Effector CD4-positive, alpha-beta T cell (primary cell): ENCODE results near the gene FTSJ1.

Experiments used
- DNase-seq: peaks from one replicate; pipeline ENCODE4 v3.0.0-alpha.2; 2020

The FTSJ1 gene

DNA sequence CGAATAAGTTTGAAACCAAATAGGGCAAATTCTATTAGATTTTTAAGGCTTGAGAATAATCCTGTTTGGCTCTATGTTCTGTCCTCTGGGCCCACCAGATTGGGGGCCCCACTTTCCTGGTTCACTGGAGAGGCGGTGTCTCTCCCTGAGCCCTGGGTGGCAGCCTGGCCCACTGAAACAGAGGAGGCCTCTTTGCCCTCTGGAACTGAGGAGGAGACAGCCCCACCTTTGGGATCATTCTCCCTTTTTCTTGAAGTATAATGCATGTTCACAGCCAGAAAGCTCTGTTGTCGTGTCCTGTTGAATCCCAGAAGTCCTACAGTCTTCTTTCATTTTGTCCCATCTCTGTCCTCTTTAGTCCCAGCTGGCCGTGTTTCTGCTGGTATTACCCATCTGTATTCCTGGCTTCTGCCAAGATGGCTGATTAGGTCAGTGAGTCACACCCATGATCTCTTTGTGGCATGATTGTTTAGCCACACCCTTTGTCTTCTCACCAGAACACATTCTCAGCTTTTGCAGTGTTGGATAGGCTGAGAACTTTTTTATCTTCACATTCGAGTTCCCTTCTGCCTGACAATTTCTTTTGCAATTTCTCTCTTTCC is 55.5 kb downstream of the FTSJ1 start:
- no peak for DNase-seq

DNA sequence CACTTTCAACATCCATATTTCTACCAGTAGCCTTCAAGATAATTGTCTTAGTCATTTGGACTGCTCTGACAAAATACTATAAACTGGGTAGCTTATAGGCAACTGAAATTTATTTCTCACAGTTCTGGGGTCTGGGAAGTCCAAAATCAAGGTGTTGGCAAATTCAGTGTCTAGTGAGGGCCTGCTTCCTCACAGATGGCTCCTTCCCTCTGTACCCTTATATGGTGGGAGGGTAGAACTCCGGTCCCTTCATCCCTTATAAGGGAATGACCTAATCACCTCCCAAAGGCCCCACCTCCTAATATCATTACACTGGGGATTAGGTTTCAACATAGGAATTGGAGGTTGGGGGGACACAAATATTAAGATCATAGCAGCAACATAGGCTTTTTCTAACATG is 56.2 kb downstream of the FTSJ1 start:
- no peak for DNase-seq

DNA sequence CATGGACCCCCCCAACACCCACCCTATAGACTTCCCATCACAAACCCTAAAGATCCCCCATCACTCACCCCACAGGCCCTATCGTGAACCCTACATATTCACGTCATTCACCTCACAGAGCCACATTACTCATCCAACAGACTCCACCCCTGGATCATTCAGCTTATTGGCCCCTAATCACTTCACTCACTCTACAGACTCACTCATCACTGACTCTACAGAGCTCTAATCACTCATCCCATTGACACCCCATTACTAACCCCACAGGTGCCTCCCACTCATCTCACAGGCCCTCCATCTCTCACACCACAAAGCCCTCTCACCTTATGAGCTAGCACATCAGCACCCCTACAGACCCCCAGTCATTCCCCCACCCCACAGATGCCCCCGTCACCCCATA is 57.2 kb downstream of the FTSJ1 start:
- no peak for DNase-seq
